CD4-positive, alpha-beta T cell treated with Interleukin-1 beta for 1 hour (primary cell): ENCODE results near the gene SLC6A8.
A peak's percentile ranks its signal among the peaks of the same experiment; 100 is the strongest.
"Not testable (repeated sequence)": the region's sequence is repeated elsewhere in the genome, so short reads cannot be mapped to it uniquely, and the experiment has no call there.

Experiments
- DNase-seq, 2 donors: peaks; one replicate each; pipeline ENCODE4 v3.0.0-alpha.2; 2020 to 2022

SLC6A8 gene

GRCh38 chrX:153694256-153694655, 6.5 kb downstream of the SLC6A8 start:
- not testable (repeated sequence) for DNase-seq

GRCh38 chrX:153694687-153695270, 7.1 kb downstream of the SLC6A8 start:
- no peak for DNase-seq

- no peak for DNase-seq
Observed at GRCh38 chrX:153696100-153696499, 8.4 kb downstream of the SLC6A8 start.

- DNase-seq = not testable (repeated sequence)
Observed at GRCh38 chrX:153696538-153696937, 8.8 kb downstream of the SLC6A8 start.

- not testable (repeated sequence) for DNase-seq
Observed at GRCh38 chrX:153696986-153697722, 9.4 kb downstream of the SLC6A8 start.

- no peak for DNase-seq
Observed at GRCh38 chrX:153697924-153698865, 10.5 kb downstream of the SLC6A8 start.

GRCh38 chrX:153699210-153699783, 11.6 kb downstream of the SLC6A8 start:
- not testable (repeated sequence) for DNase-seq

GRCh38 chrX:153699784-153700371, 12.2 kb downstream of the SLC6A8 start:
- not testable (repeated sequence) for DNase-seq

GRCh38 chrX:153700376-153700945, 12.7 kb downstream of the SLC6A8 start:
- DNase-seq = no peak

- DNase-seq = no peak
Observed at GRCh38 chrX:153700967-153701366, 13.2 kb downstream of the SLC6A8 start.

- DNase-seq = no peak
Observed at GRCh38 chrX:153701706-153702105, 14.0 kb downstream of the SLC6A8 start.

GRCh38 chrX:153702336-153703035, 14.8 kb downstream of the SLC6A8 start:
- DNase-seq = no peak

- DNase-seq = no peak
Observed at GRCh38 chrX:153703036-153703370, 15.3 kb downstream of the SLC6A8 start.

GRCh38 chrX:153704021-153704526, 16.3 kb downstream of the SLC6A8 start:
- no peak for DNase-seq

- DNase-seq = not testable (repeated sequence)
Observed at GRCh38 chrX:153704631-153705402, 17.1 kb downstream of the SLC6A8 start.

GRCh38 chrX:153705403-153706060, 17.8 kb downstream of the SLC6A8 start:
- not testable (repeated sequence) for DNase-seq

GRCh38 chrX:153706799-153707198, 19.1 kb downstream of the SLC6A8 start:
- DNase-seq = no peak

- no peak for DNase-seq
Observed at GRCh38 chrX:153707406-153707805, 19.7 kb downstream of the SLC6A8 start.

GRCh38 chrX:153708415-153708814, 20.7 kb downstream of the SLC6A8 start:
- peak; percentile 37 to 49 for DNase-seq
